ENCODE data around the gene FCGBP.

DNA sequence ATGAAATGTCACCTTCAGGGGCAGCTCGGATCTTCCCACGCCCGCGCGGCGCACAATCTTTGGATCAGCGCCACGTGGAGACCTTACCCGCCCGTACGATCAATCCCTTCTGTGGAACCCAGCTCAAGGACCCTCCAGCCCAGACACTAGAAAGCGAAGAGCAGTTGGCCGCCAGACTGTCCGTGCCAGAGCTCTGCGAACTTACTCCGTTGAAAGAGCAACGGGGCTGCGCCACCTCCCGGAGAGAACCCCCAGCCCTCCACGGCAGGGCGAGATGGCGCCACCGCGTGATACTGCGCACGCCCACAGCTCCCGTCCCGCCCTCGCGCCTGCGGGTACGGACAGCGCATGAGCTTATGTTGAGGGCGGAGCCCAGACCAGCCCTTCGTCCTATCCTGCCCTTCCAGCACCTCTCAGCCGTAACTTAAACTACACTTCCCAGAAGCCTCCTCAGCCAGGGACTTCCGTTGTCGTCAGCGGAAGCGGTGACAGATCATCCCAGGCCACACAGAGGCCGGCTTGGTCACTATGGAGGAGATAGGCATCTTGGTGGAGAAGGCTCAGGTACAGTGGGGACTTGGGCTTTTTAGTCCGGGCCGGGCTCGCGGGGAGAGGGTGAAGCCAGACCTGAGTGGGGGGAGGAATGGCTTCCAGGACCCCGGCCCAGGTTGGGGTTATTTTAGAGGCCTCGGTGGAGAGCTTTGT lies 36.4 kb upstream of the FCGBP start, which contains the start of gene PSMC4:
- TF ChIP-seq, protein P1, sequence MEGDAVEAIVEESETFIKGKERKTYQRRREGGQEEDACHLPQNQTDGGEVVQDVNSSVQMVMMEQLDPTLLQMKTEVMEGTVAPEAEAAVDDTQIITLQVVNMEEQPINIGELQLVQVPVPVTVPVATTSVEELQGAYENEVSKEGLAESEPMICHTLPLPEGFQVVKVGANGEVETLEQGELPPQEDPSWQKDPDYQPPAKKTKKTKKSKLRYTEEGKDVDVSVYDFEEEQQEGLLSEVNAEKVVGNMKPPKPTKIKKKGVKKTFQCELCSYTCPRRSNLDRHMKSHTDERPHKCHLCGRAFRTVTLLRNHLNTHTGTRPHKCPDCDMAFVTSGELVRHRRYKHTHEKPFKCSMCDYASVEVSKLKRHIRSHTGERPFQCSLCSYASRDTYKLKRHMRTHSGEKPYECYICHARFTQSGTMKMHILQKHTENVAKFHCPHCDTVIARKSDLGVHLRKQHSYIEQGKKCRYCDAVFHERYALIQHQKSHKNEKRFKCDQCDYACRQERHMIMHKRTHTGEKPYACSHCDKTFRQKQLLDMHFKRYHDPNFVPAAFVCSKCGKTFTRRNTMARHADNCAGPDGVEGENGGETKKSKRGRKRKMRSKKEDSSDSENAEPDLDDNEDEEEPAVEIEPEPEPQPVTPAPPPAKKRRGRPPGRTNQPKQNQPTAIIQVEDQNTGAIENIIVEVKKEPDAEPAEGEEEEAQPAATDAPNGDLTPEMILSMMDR (conservative IDR thresholded peaks at IDR 0.05 in 1 of 2, IDR thresholded peaks at IDR 0.05 in 1 of 2; ENCODE audit: extremely low read depth in 1 of 2, insufficient read depth in 1 of 2, low read depth in 1 of 2, low read length in 2 of 2) = peak; percentile 60 to 87
- TF ChIP-seq EZH2 (IDR thresholded peaks at IDR 0.05; ENCODE audit: borderline replicate concordance, low read length) = no peak
